ENCODE data around the gene COL7A1. TPM values are rescaled to one million over a fixed set of nuclear protein-coding genes. Genes with fewer than 3 reads are reported as not detected.

The COL7A1 gene
- total and polyA plus RNA-seq, 2 donors from 2014 or later, result 13.1 to 14.4 TPM

GRCh38 chr3:48581621-48582481 is 13.3 kb downstream of the COL7A1 start:
- peaks cover 0 to 2% (median 0%) of the 10 kb centered on the region in 3 donors for H3K36me3 ChIP-seq (ENCODE audit: control insufficient read depth in 2 of 3, insufficient read depth in 3 of 3, low read length in 3 of 3)
- no peak overlapping the region for H3K9ac ChIP-seq (ENCODE audit: low read length in 3 of 3)
- no peak overlapping the region for H3K27ac ChIP-seq (ENCODE audit: low read depth in 2 of 2, low read length in 2 of 2)
- H3K9me3 ChIP-seq (ENCODE audit: control insufficient read depth in 2 of 3, insufficient read depth in 1 of 3, low read length in 3 of 3), result no peaks in the 10 kb centered on the region
- intact Hi-C loops (cut with DNase I), result no loop called here
- FAIRE-seq (no peak), DNase-seq (no peak)
- H3K4me3 ChIP-seq (ENCODE audit: low read length in 3 of 3), result no peak overlapping the region
- no peaks in the 10 kb centered on the region for H3K27me3 ChIP-seq (ENCODE audit: control insufficient read depth, insufficient read depth, low read length)
- TF ChIP-seq CTCF (IDR thresholded peaks at IDR 0.05; ENCODE audit: borderline replicate concordance, extremely low read depth, insufficient read depth), result no peak
- no peaks in the 10 kb centered on the region for H3K4me1 ChIP-seq (ENCODE audit: control insufficient read depth in 2 of 3, insufficient read depth in 2 of 3, low read depth in 1 of 3, low read length in 3 of 3)

GRCh38 chr3:48576647-48577046 is 18.5 kb downstream of the COL7A1 start:
- intact Hi-C loops (cut with DNase I), result no loop called here
- FAIRE-seq, result no peak
- no peaks in the 10 kb centered on the region for H3K27me3 ChIP-seq (ENCODE audit: control insufficient read depth, insufficient read depth, low read length)

GRCh38 chr3:48575366-48575765 is 19.8 kb downstream of the COL7A1 start:
- Histone ChIP-seq H3K4me1 (ENCODE audit: control insufficient read depth in 2 of 3, insufficient read depth in 2 of 3, low read depth in 1 of 3, low read length in 3 of 3) (no peaks in the 10 kb centered on the region), H3K27ac (ENCODE audit: low read depth in 2 of 2, low read length in 2 of 2) (no peak overlapping the region), H3K9ac (ENCODE audit: low read length in 3 of 3) (no peak overlapping the region), H3K27me3 (ENCODE audit: control insufficient read depth, insufficient read depth, low read length) (no peaks in the 10 kb centered on the region), H3K9me3 (ENCODE audit: control insufficient read depth in 2 of 3, insufficient read depth in 1 of 3, low read length in 3 of 3) (no peaks in the 10 kb centered on the region), H3K36me3 (ENCODE audit: control insufficient read depth in 2 of 3, insufficient read depth in 3 of 3, low read length in 3 of 3) (peaks cover 0 to 2% (median 0%) of the 10 kb centered on the region in 3 donors), H3K4me3 (ENCODE audit: low read length in 3 of 3) (no peak overlapping the region)
- no peak for TF ChIP-seq CTCF (IDR thresholded peaks at IDR 0.05; ENCODE audit: borderline replicate concordance, extremely low read depth, insufficient read depth)
- intact Hi-C loops (cut with DNase I), result no loop called here
- DNase-seq (no peak), FAIRE-seq (no peak)

More at GRCh38 chr3:48576647-48577046, 18.5 kb downstream of the COL7A1 start:
- no peaks in the 10 kb centered on the region for H3K9me3 ChIP-seq (ENCODE audit: control insufficient read depth in 2 of 3, insufficient read depth in 1 of 3, low read length in 3 of 3)
- H3K9ac ChIP-seq (ENCODE audit: low read length in 3 of 3), result no peak overlapping the region
- no peak for DNase-seq
- no peak for TF ChIP-seq CTCF (IDR thresholded peaks at IDR 0.05; ENCODE audit: borderline replicate concordance, extremely low read depth, insufficient read depth)
- H3K4me1 ChIP-seq (ENCODE audit: control insufficient read depth in 2 of 3, insufficient read depth in 2 of 3, low read depth in 1 of 3, low read length in 3 of 3), result no peaks in the 10 kb centered on the region
- H3K27ac ChIP-seq (ENCODE audit: low read depth in 2 of 2, low read length in 2 of 2), result no peak overlapping the region
- H3K4me3 ChIP-seq (ENCODE audit: low read length in 3 of 3), result no peak overlapping the region
- H3K36me3 ChIP-seq (ENCODE audit: control insufficient read depth in 2 of 3, insufficient read depth in 3 of 3, low read length in 3 of 3), result peaks cover 0 to 2% (median 0%) of the 10 kb centered on the region in 3 donors
